BLaER1 treated with 17β-estradiol and CSF1 and Interleukin-3, amounts not matched to agents 10 nM and 100 nM (cell line): ENCODE results near the gene ZNF581.

Experiments used
- H3K27ac ChIP-seq, 11 experiments: shearing (Covaris generic); formaldehyde crosslinking; 2 replicates each; pipeline ENCODE4 v1.8.1; 2022
- H3K27me3 ChIP-seq, 11 experiments: shearing (Covaris generic); formaldehyde crosslinking; 2 replicates each; pipeline ENCODE4 v1.8.1; 2022
- H3K36me3 ChIP-seq, 11 experiments: shearing (Covaris generic); formaldehyde crosslinking; 2 replicates each; pipeline ENCODE4 v1.8.1; 2022
- H3K4me1 ChIP-seq, 10 experiments: shearing (Covaris generic); formaldehyde crosslinking; 2 replicates each; pipeline ENCODE4 v1.8.1; 2022
- H3K4me2 ChIP-seq, 11 experiments: shearing (Covaris generic); formaldehyde crosslinking; 2 replicates each; pipeline ENCODE4 v1.8.1; 2022
- H3K4me3 ChIP-seq, 10 experiments: shearing (Covaris generic); formaldehyde crosslinking; 2 replicates each; pipeline ENCODE4 v1.8.1; 2022
- H3K9ac ChIP-seq, 11 experiments: shearing (Covaris generic); formaldehyde crosslinking; 2 replicates each; pipeline ENCODE4 v1.8.1; 2022
- H3K9me3 ChIP-seq, 11 experiments: shearing (Covaris generic); formaldehyde crosslinking; replicated peaks in 1 of 11; 2 replicates each; pipeline ENCODE4 v1.8.1; 2022
- H4K20me1 ChIP-seq, 11 experiments: shearing (Covaris generic); formaldehyde crosslinking; 2 replicates each; pipeline ENCODE4 v1.8.1; 2022
- Cebpa-rat ChIP-seq, 11 experiments: shearing (Covaris generic); IDR thresholded peaks; 2 replicates each; pipeline ENCODE4 v1.8.1; 2022

ZNF581 gene

DNA sequence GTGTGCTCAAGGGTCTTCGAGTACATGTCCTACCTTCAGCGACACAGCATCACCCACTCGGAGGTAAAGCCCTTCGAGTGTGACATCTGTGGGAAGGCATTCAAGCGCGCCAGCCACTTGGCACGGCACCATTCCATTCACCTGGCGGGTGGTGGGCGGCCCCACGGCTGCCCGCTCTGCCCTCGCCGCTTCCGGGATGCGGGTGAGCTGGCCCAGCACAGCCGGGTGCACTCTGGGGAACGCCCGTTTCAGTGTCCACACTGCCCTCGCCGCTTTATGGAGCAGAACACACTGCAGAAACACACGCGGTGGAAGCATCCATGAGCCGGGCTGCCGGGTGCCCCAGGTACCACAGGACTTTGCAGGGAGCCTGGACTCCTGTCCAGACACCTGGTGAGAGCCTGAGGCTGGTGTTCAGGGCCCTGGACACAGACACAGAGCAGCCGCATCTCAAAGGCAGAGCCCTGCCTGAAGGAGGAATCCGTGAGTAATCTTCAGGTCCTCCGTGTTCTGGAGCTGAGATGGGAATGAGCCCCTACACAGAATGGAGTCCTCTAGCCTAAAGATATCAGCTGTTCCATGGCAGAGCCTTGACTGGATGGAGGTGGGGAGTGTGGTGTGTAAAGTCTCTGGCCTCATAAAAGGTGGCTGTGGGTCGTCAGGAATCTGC, 1.5 kb downstream of the ZNF581 start:
- Histone ChIP-seq H3K4me1 (peaks cover 62 to 73% (median 71%) of the 10 kb centered on the region in 10 experiments), H3K27ac (peak overlapping the region in 9 of 11 experiments; percentile 59 to 92 (median 86); a peak in 13 of 22 replicates), H4K20me1 (peaks cover 0 to 46% (median 23%) of the 10 kb centered on the region in 11 experiments; a peak in 16 of 22 replicates), H3K36me3 (peaks cover 15 to 32% (median 21%) of the 10 kb centered on the region in 11 experiments), H3K4me2 (peak overlapping the region; percentile 95 to 100 (median 99)), H3K27me3 (no peaks in the 10 kb centered on the region), H3K9ac (peak overlapping the region; percentile 83 to 97 (median 89)), H3K9me3 (no peaks in the 10 kb centered on the region), H3K4me3 (peak overlapping the region; percentile 78 to 91 (median 87))
- TF ChIP-seq Cebpa-rat (IDR thresholded peaks at IDR 0.05) = no peak

DNA sequence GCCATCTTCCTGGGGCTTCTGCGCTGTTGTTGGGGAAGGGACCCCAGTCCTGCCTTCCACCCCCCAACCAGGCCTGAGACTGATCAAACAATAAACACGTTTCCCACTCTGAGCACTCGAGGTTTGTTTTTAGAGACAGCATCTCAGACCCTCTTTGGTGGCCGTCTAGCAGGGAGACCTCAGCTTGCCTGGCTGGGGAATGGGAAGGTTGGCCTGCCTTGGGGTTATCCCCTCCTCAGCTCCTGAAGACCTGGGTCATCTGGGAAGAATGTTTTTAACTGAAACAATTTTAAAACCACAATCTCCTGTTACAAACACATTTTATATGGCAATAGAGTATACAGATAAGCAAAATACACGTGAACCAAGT, 2.0 kb downstream of the ZNF581 start:
- Histone ChIP-seq H3K27me3 (no peaks in the 10 kb centered on the region), H3K4me1 (peaks cover 62 to 73% (median 67%) of the 10 kb centered on the region in 10 experiments), H3K27ac (peak overlapping the region in 3 of 11 experiments; percentile 84 to 88 (median 86); a peak in 3 of 22 replicates), H3K4me3 (peak overlapping the region; percentile 78 to 91 (median 87)), H3K9ac (peak overlapping the region; percentile 83 to 97 (median 89); a peak in 20 of 22 replicates), H3K36me3 (peaks cover 19 to 36% (median 23%) of the 10 kb centered on the region in 11 experiments), H3K4me2 (peak overlapping the region; percentile 95 to 100 (median 99)), H3K9me3 (no peaks in the 10 kb centered on the region), H4K20me1 (peaks cover 0 to 46% (median 23%) of the 10 kb centered on the region in 11 experiments; a peak in 16 of 22 replicates)
- no peak for TF ChIP-seq Cebpa-rat (IDR thresholded peaks at IDR 0.05)

DNA sequence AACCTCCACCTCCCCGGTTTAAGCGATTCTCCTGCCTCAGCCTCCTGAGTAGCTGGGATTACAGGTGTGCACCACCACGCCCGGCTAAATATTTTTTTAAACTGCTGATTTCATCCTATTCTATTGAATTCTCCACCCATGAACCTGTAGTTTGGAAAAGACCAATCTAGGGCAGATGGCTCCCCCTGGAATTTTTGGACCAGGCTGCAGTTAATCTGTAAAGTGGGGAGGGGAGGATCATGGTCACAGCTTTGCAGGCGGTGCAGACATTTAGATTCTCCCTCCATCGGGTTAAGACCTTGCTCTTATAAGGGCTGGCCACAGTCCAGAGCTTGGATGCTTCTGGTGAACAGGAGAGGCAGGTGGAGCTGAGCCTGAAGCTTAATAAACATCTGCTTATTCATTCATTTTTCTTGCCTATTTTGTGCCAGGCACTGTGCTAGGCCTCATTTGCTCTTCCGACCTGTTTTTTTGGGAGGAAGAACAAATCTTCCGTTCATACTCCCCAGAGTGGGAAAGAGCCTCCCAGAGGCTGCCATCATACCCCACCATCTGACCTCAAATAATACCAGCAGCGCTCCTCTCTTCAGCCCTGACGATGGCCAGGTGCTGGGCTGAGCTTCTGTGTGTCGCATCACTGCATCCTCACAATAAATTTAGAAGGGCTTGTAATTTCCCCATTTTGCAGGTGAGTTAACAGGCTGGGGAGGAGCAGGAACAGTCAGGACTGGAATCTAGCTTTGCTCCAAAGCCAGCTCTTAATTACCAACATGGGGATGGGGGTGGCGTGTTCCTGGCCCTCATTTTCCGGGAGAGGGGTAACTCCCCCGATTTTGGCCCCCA, 3.7 kb downstream of the ZNF581 start:
- TF ChIP-seq Cebpa-rat (IDR thresholded peaks at IDR 0.05) = no peak
- H3K9me3 ChIP-seq = no peaks in the 10 kb centered on the region
- H3K9ac ChIP-seq = peak overlapping the region; percentile 86 to 95 (median 88)
- peak overlapping the region; percentile 74 to 79 (median 76) for H3K4me3 ChIP-seq
- H3K4me2 ChIP-seq = peak overlapping the region; percentile 93 to 100 (median 98)
- peaks cover 19 to 52% (median 37%) of the 10 kb centered on the region in 11 experiments for H3K36me3 ChIP-seq
- H4K20me1 ChIP-seq = peaks cover 0 to 45% (median 23%) of the 10 kb centered on the region in 11 experiments; a peak in 16 of 22 replicates
- no peaks in the 10 kb centered on the region for H3K27me3 ChIP-seq
- H3K27ac ChIP-seq = peak overlapping the region; percentile 85 to 93 (median 91); a peak in 20 of 22 replicates
- peaks cover 61 to 75% (median 67%) of the 10 kb centered on the region in 10 experiments for H3K4me1 ChIP-seq

DNA sequence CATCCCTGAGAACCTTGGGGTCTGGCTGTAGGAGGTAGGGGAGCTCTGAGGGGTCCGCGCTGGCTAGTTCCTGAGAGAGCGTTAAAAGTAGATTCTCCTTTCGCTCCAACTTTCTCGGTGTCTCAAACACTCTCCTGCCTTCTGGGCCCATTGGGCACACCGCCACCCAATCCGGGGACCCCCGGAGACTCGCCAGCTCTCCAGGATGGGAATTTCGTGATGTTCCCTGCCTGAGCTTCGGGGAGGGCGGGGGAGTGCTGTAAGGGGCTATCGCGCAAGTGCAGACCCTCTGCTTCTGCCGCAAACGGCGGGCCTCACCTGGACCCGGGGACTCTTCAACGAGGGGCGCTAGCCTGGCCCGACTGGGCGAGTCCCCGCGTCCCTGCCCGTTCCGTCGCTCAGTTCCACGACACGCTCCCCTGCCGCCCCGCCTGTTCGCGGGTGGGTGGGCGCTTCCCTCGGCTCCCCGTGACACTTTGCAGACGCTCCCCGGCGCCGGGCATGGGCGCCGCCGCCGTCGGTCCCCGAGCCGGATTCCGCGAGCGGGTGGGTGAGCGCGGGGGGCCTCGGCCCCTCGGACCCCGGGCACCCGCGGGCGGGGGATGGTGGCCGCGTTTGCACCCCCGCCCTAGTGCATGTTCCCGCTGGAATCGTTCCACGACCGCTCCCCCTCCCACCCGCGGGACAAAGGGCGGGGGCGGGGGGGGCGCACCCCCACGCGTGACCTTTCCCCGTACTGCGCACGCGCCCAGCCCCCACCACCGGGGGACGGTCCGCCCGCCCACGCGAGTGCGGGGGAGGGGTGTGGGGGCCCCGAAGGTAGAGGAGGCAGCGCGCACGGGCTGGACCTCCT, 4.5 kb downstream of the ZNF581 start, which contains the start of gene CCDC106:
TSS of gene CCDC106 (plus strand) at position 481 of the 853 bp plus-strand sequence. CDS start 835 bp downstream, outside the sequence.
- Histone ChIP-seq H3K9me3 (no peaks in the 10 kb centered on the region), H3K27me3 (no peaks in the 10 kb centered on the region), H3K36me3 (peaks cover 19 to 60% (median 43%) of the 10 kb centered on the region in 11 experiments), H3K27ac (peak within 1 kb of the TSS; percentile 85 to 93 (median 91)), H4K20me1 (peaks cover 0 to 37% (median 23%) of the 10 kb centered on the region in 11 experiments; a peak in 16 of 22 replicates), H3K9ac (peak within 1 kb of the TSS; percentile 86 to 95 (median 88)), H3K4me1 (peaks cover 54 to 73% (median 62%) of the 10 kb centered on the region in 10 experiments), H3K4me3 (peak within 1 kb of the TSS; percentile 74 to 79 (median 76)), H3K4me2 (peak within 1 kb of the TSS; percentile 93 to 100 (median 98))
- TF ChIP-seq Cebpa-rat (IDR thresholded peaks at IDR 0.05) = no peak

DNA sequence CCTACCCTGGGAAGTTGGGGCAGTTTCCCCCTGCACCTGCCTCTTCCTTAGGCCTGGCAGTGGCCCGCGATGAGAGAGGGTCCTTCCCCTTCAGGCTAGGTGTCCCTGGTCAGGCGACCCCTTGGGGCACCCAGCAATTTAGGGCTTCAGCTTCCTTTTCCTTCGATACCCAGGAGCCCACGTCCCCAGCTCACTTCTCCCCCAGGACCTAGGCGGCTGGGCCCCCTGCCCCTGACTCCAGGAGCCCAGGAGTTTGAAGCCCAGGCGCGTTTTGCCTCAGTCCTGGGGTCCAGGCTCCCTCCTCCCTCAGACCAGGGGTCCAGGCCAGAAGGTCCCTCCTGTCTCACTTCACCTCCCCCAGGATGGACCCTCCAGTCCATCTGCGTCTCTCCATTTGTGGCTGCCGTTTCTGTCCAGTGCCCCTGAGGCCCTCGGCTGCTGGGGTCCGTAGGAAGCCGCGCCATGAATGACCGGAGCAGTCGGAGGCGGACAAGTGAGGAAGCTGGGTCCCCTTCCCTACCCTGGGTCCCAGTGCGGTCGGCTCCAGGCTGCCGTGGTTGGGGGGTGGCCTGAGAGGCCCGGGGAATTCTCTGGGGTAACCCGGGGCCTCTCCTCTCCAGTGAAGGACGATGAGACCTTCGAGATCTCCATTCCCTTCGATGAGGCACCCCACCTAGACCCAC, 5.3 kb downstream of the ZNF581 start:
- H3K9me3 ChIP-seq = no peaks in the 10 kb centered on the region
- TF ChIP-seq Cebpa-rat (IDR thresholded peaks at IDR 0.05) = no peak
- H3K4me1 ChIP-seq = peaks cover 51 to 74% (median 60%) of the 10 kb centered on the region in 10 experiments
- peak overlapping the region; percentile 85 to 93 (median 91); a peak in 21 of 22 replicates for H3K27ac ChIP-seq
- no peaks in the 10 kb centered on the region for H3K27me3 ChIP-seq
- H3K36me3 ChIP-seq = peaks cover 19 to 60% (median 43%) of the 10 kb centered on the region in 11 experiments
- peak overlapping the region; percentile 93 to 100 (median 98) for H3K4me2 ChIP-seq
- H4K20me1 ChIP-seq = peaks cover 0 to 36% (median 23%) of the 10 kb centered on the region in 11 experiments; a peak in 16 of 22 replicates
- peak overlapping the region; percentile 86 to 95 (median 88) for H3K9ac ChIP-seq
- peak overlapping the region; percentile 74 to 79 (median 76) for H3K4me3 ChIP-seq

DNA sequence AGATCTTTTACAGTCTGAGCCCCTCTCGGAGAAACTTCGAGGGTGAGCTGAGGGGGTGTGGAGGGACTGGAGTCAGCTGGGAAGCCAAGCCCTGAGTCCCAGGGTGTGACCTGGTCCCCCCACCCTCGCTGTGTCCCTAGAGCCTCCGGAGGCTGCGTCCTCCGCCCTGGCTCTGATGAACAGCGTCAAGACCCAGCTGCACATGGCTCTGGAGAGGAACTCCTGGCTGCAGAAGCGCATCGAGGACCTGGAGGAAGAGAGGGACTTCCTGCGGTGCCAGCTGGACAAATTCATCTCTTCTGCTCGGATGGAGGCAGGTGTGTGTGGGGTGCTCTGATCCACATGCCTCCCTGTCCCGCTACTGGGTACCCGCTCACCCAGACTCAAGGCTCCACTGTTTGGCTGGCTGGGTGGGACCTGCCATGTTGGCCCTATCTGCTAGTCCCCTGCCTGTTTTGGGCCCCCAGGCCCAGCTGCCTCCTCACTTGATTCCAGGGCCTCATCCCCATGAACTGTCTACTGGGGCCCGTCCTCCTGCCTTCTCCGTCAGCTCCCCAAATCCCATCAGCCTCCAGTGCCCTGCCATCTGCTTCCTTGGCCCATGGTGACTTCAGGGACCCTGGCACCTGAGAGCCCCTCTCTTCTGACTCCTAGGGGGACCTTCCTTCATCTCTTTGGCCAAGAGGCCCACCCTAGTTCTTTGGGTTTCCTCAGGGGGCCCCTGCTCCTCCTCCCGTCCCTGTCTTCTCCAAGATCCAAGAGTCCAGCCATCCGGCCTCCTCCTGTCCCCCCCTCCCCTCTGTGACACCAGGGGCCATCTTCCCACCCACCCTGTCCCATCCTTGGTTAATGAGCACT, 6.0 kb downstream of the ZNF581 start:
- H3K4me3 ChIP-seq = peak overlapping the region; percentile 74 to 79 (median 76)
- TF ChIP-seq Cebpa-rat (IDR thresholded peaks at IDR 0.05) = no peak
- peak overlapping the region; percentile 93 to 100 (median 98) for H3K4me2 ChIP-seq
- H3K36me3 ChIP-seq = peaks cover 17 to 58% (median 43%) of the 10 kb centered on the region in 11 experiments
- no peaks in the 10 kb centered on the region for H3K9me3 ChIP-seq
- peak overlapping the region; percentile 85 to 93 (median 91); a peak in 19 of 22 replicates for H3K27ac ChIP-seq
- H3K27me3 ChIP-seq = no peaks in the 10 kb centered on the region
- H3K9ac ChIP-seq = peak overlapping the region; percentile 86 to 95 (median 88); a peak in 21 of 22 replicates
- H3K4me1 ChIP-seq = peaks cover 48 to 70% (median 57%) of the 10 kb centered on the region in 10 experiments
- H4K20me1 ChIP-seq = peaks cover 0 to 32% (median 20%) of the 10 kb centered on the region in 11 experiments; a peak in 16 of 22 replicates

DNA sequence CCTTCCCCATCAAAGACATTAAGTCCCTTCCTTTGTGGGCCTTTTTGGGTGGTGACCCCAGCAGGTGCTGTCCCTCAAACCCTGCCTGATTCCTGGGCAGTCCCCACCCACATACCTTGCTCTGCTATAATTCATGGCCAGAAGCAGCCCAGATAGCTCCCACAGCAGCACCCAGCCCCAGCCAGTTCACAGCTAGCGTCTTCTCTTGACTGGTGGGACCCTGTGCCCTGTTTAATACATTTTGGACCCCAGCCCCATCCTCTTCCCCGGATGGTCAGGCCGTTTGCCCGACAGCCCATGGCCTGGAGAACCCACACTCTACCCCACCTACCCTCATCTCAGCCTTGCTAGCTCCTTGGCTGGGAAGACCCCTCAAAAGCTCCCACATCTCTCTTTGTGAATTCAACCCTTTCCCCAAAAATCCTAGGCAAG, 6.7 kb downstream of the ZNF581 start:
- Histone ChIP-seq H3K9me3 (no peaks in the 10 kb centered on the region), H3K36me3 (peaks cover 10 to 52% (median 37%) of the 10 kb centered on the region in 11 experiments), H3K27ac (peak overlapping the region in 1 of 11 experiments; percentile 90; a peak in 1 of 22 replicates), H3K9ac (peak overlapping the region in 2 of 11 experiments; percentile 2 to 24; a peak in 1 of 22 replicates), H3K4me1 (peaks cover 41 to 63% (median 51%) of the 10 kb centered on the region in 10 experiments), H3K27me3 (no peaks in the 10 kb centered on the region), H4K20me1 (peaks cover 0 to 26% (median 13%) of the 10 kb centered on the region in 11 experiments; a peak in 15 of 22 replicates), H3K4me2 (peak overlapping the region in 8 of 11 experiments; percentile 28 to 100 (median 95); a peak in 10 of 22 replicates), H3K4me3 (no peak overlapping the region)
- no peak for TF ChIP-seq Cebpa-rat (IDR thresholded peaks at IDR 0.05)
